HG02588 (cell line): ENCODE measurements around the gene SCO1.
"Not testable (repeated sequence)": the region's sequence is repeated elsewhere in the genome, so short reads cannot be mapped to it uniquely, and the experiment has no call there.

Experiments used
- ATAC-seq: cut with Tn5 transposase; IDR thresholded peaks from one replicate; pipeline ENCODE4 v1.9.1; 2021; ENCODE audit warnings: mild to moderate bottlenecking, moderate library complexity; ENCODE audit not compliant: unreplicated experiment

The SCO1 gene

GRCh38 chr17:10726196-10726595, 28.9 kb upstream of the SCO1 start:
- no peak for ATAC-seq

- no peak for ATAC-seq
Measured at GRCh38 chr17:10725262-10725661, 27.9 kb upstream of the SCO1 start.

- ATAC-seq: no peak
Measured at GRCh38 chr17:10724546-10725195, 27.3 kb upstream of the SCO1 start.

- no peak for ATAC-seq
Measured at GRCh38 chr17:10718547-10718946, 21.2 kb upstream of the SCO1 start.

GRCh38 chr17:10716218-10716617, 18.9 kb upstream of the SCO1 start:
- no peak for ATAC-seq

GRCh38 chr17:10713318-10713717, 16.0 kb upstream of the SCO1 start:
- no peak for ATAC-seq

- no peak for ATAC-seq
Measured at GRCh38 chr17:10705727-10706126, 8.4 kb upstream of the SCO1 start.

GRCh38 chr17:10702574-10702973, 5.2 kb upstream of the SCO1 start:
- no peak for ATAC-seq

- no peak for ATAC-seq
Measured at GRCh38 chr17:10699856-10700255, 2.5 kb upstream of the SCO1 start.

- no peak for ATAC-seq
Measured at GRCh38 chr17:10698096-10698818, 924 bp upstream of the SCO1 start.

- not testable (repeated sequence) for ATAC-seq
Measured at GRCh38 chr17:10695875-10696407, 1.4 kb downstream of the SCO1 start.

- ATAC-seq: no peak
Measured at GRCh38 chr17:10687499-10687898, 9.8 kb downstream of the SCO1 start.

- no peak for ATAC-seq
Measured at GRCh38 chr17:10683853-10684252, 13.5 kb downstream of the SCO1 start.

- no peak for ATAC-seq
Measured at GRCh38 chr17:10681866-10682446, 15.4 kb downstream of the SCO1 start.

- no peak for ATAC-seq
Measured at GRCh38 chr17:10674704-10675103, 22.6 kb downstream of the SCO1 start.

GRCh38 chr17:10673312-10673711, 24.0 kb downstream of the SCO1 start:
- no peak for ATAC-seq

- no peak for ATAC-seq
Measured at GRCh38 chr17:10668775-10669174, 28.6 kb downstream of the SCO1 start.

GRCh38 chr17:10666906-10667305, 30.4 kb downstream of the SCO1 start:
- ATAC-seq: no peak

- no peak for ATAC-seq
Measured at GRCh38 chr17:10664571-10664970, 32.8 kb downstream of the SCO1 start.

GRCh38 chr17:10663231-10663630, 34.1 kb downstream of the SCO1 start:
- ATAC-seq: no peak

- ATAC-seq: no peak
Measured at GRCh38 chr17:10661437-10661836, 35.9 kb downstream of the SCO1 start.

- no peak for ATAC-seq
Measured at GRCh38 chr17:10657879-10658278, 39.5 kb downstream of the SCO1 start.
